OCI-LY3 (cell line): ENCODE measurements around the gene GRM3.

Experiments
- H2AFZ ChIP-seq: fragments of 200-600, 300-600 bp; shearing (Covaris generic); 2 replicates; pipeline ENCODE4 v1.6.0; 2014; ENCODE audit warnings: antibody characterized with exemption, low read depth, low read length
- H3K27ac ChIP-seq: fragments of 200-600, 300-600 bp; sonication (generic); 2 replicates; pipeline ENCODE4 v1.5.1; 2014; ENCODE audit warnings: mild to moderate bottlenecking, low read length, moderate library complexity, mixed read lengths
- H3K27me3 ChIP-seq: fragments of 200-600, 300-600 bp; sonication (generic); 2 replicates; pipeline ENCODE4 v1.6.1; 2014; ENCODE audit warnings: low read depth, low read length, mixed read lengths
- H3K36me3 ChIP-seq: fragments of 200-600, 300-600 bp; sonication (generic); replicated peaks from 2 replicates; pipeline ENCODE3; 2014; ENCODE audit warnings: low read depth, low read length, mixed read lengths
- H3K4me1 ChIP-seq: fragments of 300-600, 200-600 bp; sonication (generic); 2 replicates; pipeline ENCODE4 v1.6.1; 2014; ENCODE audit warnings: low read length, mixed read lengths
- H3K4me2 ChIP-seq: fragments of 200-600, 300-600 bp; sonication (generic); 2 replicates; pipeline ENCODE4 v1.6.1; 2014; ENCODE audit warnings: low read length, mixed read lengths
- H3K4me3 ChIP-seq: fragments of 300-600, 200-600 bp; sonication (generic); 2 replicates; pipeline ENCODE4 v1.5.1; 2014; ENCODE audit warnings: antibody characterized with exemption, mild to moderate bottlenecking, low read length, moderate library complexity
- H3K79me2 ChIP-seq: fragments of 300-600, 200-600 bp; shearing (Covaris generic); 2 replicates; pipeline ENCODE4 v1.6.1; 2014; ENCODE audit warnings: mild to moderate bottlenecking, low read length, mixed read lengths
- H3K9ac ChIP-seq: fragments of 300-600, 200-600 bp; shearing (Covaris generic); 2 replicates; pipeline ENCODE4 v1.6.0; 2014; ENCODE audit warnings: mild to moderate bottlenecking, low read length, moderate library complexity
- H3K9me3 ChIP-seq: fragments of 200-600, 300-600 bp; shearing (Covaris generic); 2 replicates; pipeline ENCODE4 v1.6.1; 2014; ENCODE audit warnings: low read length, mixed read lengths; ENCODE audit not compliant: insufficient read depth
- H4K20me1 ChIP-seq: fragments of 200-600, 300-600 bp; sonication (generic); 2 replicates; pipeline ENCODE4 v1.6.1; 2016; ENCODE audit warnings: low read length, mixed read lengths; ENCODE audit not compliant: insufficient read depth
- EZH2phosphoT487 ChIP-seq: fragments of 200-600 bp; shearing (Covaris generic); IDR thresholded peaks from 2 replicates; pipeline ENCODE4 v1.6.1; 2018; ENCODE audit warnings: antibody characterized with exemption, mixed run types, low read depth
- TF ChIP-seq, protein P1 (sequence below): fragments of 200-600, 300-600 bp; sonication (generic); IDR thresholded peaks from 2 replicates; pipeline ENCODE4 v1.5.1; 2014; ENCODE audit warnings: antibody characterized with exemption, low read length, low read depth

GRM3 gene

DNA sequence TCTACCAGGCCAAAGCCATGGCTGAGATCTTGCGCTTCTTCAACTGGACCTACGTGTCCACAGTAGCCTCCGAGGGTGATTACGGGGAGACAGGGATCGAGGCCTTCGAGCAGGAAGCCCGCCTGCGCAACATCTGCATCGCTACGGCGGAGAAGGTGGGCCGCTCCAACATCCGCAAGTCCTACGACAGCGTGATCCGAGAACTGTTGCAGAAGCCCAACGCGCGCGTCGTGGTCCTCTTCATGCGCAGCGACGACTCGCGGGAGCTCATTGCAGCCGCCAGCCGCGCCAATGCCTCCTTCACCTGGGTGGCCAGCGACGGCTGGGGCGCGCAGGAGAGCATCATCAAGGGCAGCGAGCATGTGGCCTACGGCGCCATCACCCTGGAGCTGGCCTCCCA, 142.7 kb downstream of the GRM3 start:
- TF ChIP-seq, protein P1, sequence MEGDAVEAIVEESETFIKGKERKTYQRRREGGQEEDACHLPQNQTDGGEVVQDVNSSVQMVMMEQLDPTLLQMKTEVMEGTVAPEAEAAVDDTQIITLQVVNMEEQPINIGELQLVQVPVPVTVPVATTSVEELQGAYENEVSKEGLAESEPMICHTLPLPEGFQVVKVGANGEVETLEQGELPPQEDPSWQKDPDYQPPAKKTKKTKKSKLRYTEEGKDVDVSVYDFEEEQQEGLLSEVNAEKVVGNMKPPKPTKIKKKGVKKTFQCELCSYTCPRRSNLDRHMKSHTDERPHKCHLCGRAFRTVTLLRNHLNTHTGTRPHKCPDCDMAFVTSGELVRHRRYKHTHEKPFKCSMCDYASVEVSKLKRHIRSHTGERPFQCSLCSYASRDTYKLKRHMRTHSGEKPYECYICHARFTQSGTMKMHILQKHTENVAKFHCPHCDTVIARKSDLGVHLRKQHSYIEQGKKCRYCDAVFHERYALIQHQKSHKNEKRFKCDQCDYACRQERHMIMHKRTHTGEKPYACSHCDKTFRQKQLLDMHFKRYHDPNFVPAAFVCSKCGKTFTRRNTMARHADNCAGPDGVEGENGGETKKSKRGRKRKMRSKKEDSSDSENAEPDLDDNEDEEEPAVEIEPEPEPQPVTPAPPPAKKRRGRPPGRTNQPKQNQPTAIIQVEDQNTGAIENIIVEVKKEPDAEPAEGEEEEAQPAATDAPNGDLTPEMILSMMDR: no peak
- no peak for TF ChIP-seq EZH2phosphoT487
- Histone ChIP-seq H3K79me2 (no peaks in the 10 kb centered on the region), H3K9me3 (no peaks in the 10 kb centered on the region), H3K9ac (no peak overlapping the region), H4K20me1 (no peaks in the 10 kb centered on the region), H3K36me3 (no peaks in the 10 kb centered on the region), H3K27ac (no peak overlapping the region), H3K4me1 (peaks cover 19% of the 10 kb centered on the region), H3K4me2 (no peak overlapping the region), H3K27me3 (no peaks in the 10 kb centered on the region), H3K4me3 (no peak overlapping the region), H2AFZ (no peak overlapping the region)

DNA sequence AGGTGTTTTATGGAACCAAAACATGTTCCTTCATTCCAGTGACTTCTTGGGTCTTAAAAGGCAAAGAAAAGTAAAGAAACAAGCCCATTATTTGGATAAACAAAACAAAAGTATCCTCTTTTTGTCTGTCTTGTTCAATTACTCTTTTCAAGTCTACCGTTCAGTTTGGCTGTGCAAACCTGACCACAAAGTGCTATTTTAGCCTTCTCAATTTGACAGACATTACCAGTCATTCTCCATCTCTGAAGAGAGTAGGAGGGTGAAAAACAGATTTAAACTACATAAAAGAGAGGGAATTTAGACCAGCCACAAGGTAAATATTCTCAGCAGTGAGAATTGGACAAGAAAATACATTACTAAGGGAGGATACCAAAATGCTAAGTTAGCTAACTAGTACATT, 145.2 kb downstream of the GRM3 start:
- H3K27ac ChIP-seq: no peak overlapping the region
- H3K79me2 ChIP-seq: no peaks in the 10 kb centered on the region
- no peak overlapping the region for H3K4me3 ChIP-seq
- no peaks in the 10 kb centered on the region for H3K9me3 ChIP-seq
- H4K20me1 ChIP-seq: no peaks in the 10 kb centered on the region
- TF ChIP-seq, protein P1: no peak
- no peak for TF ChIP-seq EZH2phosphoT487
- H2AFZ ChIP-seq: no peak overlapping the region
- no peak overlapping the region for H3K4me2 ChIP-seq
- H3K9ac ChIP-seq: no peak overlapping the region
- H3K36me3 ChIP-seq: no peaks in the 10 kb centered on the region
- H3K27me3 ChIP-seq: no peaks in the 10 kb centered on the region
- peaks cover 19% of the 10 kb centered on the region for H3K4me1 ChIP-seq

DNA sequence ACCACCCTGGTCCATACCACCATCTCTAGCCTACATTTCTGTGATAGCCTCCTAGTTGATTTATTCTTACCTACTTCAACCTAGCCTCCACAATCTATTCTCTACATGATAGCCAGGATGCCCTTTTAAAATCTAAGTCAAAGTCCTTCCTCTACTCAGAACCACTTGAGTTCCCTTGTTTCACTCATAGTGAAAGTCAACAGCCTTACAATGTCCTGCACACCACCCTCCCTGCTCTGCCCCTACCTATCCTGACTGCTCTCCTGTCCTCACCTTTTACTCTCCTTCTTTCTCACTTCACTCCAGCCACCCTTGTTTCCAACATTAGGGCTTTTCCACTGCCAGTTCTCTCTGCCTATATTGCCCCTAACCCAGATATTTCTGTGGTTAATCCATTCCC, 146.7 kb downstream of the GRM3 start:
- Histone ChIP-seq H3K79me2 (no peaks in the 10 kb centered on the region), H3K27me3 (no peaks in the 10 kb centered on the region), H3K9ac (no peak overlapping the region), H3K4me3 (no peak overlapping the region), H3K4me1 (peaks cover 19% of the 10 kb centered on the region), H2AFZ (no peak overlapping the region), H4K20me1 (no peaks in the 10 kb centered on the region), H3K9me3 (no peaks in the 10 kb centered on the region), H3K27ac (no peak overlapping the region), H3K36me3 (no peaks in the 10 kb centered on the region), H3K4me2 (peak overlapping the region; percentile 35)
- TF ChIP-seq EZH2phosphoT487: no peak
- TF ChIP-seq, protein P1: no peak

DNA sequence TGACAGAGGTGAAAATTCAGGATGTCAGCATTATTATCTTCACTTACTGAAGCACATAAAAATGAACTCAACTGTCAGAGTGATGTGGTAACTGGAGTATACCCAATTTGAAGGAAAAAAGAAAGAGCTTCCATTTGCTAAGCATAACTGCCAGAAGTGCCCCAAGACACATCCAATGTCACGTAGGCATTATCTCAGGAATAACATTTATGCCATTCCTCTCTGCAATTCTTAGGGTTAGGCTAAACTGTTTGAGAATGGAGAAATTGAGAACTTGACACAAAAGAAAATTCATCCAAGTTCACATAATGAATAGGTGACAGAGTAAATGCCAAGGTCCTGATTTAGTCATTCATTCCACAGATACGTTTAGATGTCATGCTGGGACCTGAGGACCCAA, 148.6 kb downstream of the GRM3 start:
- Histone ChIP-seq H3K4me2 (no peak overlapping the region), H3K27me3 (no peaks in the 10 kb centered on the region), H2AFZ (no peak overlapping the region), H3K9ac (no peak overlapping the region), H3K9me3 (no peaks in the 10 kb centered on the region), H3K27ac (no peak overlapping the region), H3K4me1 (peaks cover 13% of the 10 kb centered on the region), H4K20me1 (no peaks in the 10 kb centered on the region), H3K36me3 (no peaks in the 10 kb centered on the region), H3K79me2 (no peaks in the 10 kb centered on the region), H3K4me3 (no peak overlapping the region)
- TF ChIP-seq, protein P1: no peak
- TF ChIP-seq EZH2phosphoT487: no peak
